Esophagus muscularis mucosa (tissue), 3 donors: ENCODE data around the gene SACS.

Source experiments
- CTCF ChIP-seq, 3 experiments: fragments of 200-600 bp in 2 of 3; fragments of 450-650 bp in 1 of 3; sonication (generic) in 2 of 3; IDR thresholded peaks; one replicate each; pipeline ENCODE4 v1.5.1; 2017 to 2019; ENCODE audit warnings: antibody characterized with exemption in 3 of 3, mild to moderate bottlenecking in 2 of 3, moderate library complexity in 1 of 3
- POLR2A ChIP-seq: fragments of 450-650 bp; IDR thresholded peaks from one replicate; pipeline ENCODE4 v1.6.1; 2017; ENCODE audit warnings: antibody characterized with exemption, moderate library complexity, mild to moderate bottlenecking, low read depth

GRCh38 chr13:23436680-23437079 is 3.2 kb upstream of the SACS start:
- TF ChIP-seq CTCF (IDR thresholded peaks at IDR 0.05) (no peak), POLR2A (no peak)
